TTC549 (cell line): ENCODE results near the gene STRA6.
"Not testable (repeated sequence)": the region's sequence is repeated elsewhere in the genome, so short reads cannot be mapped to it uniquely, and the experiment has no call there.

Source experiments
- FAIRE-seq: peaks from 2 replicates; lab custom pipeline; 2012; peaks lifted over from hg19 to GRCh38; lab: Jason Lieb, UNC

STRA6 gene

DNA sequence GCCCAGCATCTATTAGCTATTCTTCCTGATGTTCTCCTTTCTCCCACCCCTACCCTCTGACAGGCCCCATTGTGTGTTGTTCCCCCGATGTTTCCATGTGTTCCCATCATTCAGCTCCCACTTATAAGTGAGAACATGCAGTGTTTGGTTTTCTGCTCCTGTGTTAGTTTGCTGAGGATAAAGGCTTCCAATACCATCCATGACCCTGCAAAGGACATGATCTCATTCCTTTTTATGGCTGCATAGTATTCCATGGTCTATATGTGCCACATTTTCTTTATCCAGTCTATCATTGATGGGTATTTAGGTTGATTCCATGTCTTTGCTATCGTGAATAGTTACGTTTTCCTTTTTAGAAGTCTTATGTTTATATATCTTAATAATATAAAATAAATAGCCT, 42.2 kb downstream of the STRA6 start:
- not testable (repeated sequence) for FAIRE-seq

DNA sequence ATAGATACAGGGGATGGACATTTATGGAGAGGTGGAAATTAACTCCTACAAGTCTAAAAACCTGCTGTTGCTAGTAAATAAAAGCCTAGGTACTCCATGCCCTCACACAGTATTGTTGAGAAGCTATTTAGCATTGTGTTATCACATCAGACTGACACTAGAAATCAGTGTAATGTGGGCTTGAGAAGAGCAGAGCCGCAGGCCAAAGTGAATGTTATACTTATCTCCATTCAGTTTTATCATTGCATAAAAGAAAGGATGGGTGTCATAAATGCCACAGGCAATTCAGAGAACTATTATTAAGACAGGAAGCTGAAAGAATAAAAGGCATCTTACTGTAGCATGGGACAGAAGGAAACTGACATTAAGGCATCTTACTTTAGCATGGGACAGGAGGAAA, 42.8 kb downstream of the STRA6 start:
- no peak for FAIRE-seq

DNA sequence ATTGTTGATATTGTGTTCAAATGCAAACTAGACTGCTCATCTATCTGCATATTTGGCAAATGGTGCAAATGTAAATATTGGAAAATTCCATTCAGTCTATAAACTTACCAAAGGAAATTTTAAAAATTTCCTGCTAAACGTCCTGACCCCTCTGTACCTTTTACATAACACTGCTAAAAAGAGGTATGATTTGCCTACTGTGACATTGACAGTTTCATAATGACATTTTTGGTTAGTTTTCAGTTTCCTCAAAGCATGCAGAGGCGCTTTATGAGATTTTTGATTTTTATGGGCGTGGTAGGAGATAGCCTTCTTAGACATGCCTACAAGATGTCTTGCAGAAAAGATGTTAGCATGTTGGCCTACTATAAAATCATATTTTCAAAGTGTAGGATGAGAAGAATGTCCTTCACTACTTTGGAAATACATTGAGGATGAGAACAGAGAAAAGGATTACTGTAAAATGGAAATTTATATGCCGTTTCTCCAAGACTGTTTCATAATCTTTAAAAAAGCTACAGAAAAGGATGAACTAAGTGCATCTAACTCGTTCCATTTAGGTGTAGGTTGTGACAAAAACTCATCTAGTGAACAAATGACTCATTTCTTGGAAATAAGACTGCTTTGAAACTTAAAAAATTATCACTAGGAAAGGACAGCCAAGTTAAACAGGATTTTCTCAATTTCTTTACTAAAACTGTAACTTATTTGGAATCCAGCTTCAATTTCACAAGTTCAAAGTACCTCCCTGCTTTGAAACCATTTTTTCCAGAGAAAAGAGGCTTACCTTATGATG, 43.5 kb downstream of the STRA6 start:
- FAIRE-seq = no peak

DNA sequence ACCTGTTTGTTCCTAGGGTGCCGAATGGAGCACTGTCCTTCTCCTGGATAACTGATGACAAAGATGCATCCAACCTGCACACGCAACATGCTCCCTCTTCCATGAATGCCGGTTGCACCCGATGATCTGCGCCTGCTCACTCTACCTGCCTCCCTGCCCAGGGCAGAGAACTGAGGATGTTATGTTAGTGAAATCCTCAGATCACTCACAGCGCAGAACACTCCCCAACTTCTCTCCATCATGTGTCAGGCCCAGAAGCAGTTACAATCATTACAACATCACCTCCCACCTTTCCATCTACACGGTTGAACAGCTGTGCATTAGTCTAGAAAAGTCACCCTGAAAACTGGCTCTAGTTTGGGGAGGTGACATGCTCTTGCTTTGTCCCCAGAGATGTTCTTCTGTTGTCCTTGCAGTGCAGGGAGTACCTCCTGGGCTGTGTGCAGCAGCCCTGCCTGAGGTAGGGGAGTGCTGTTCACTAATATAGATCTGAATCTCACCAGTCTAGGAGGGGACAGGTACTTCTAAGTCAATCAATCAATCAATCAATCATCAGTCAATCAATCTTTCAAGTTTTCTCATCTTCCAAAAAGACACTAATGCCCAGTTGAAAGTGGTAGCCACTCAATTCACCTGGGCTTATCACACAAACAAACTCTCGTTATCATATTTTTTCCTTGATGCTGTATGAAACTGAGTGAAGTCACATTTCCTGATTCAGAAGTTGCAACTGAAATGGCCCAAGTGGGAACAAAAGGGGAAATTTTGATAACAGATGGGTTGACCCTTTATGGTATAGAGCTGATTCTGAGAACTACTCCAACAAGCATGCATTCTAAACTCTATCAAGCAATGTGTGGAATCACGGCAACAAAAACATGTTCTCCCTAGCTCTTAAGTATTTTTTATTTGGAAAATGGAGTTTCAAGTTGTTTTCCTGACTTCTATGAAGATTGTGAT, 44.4 kb downstream of the STRA6 start:
- FAIRE-seq = no peak

DNA sequence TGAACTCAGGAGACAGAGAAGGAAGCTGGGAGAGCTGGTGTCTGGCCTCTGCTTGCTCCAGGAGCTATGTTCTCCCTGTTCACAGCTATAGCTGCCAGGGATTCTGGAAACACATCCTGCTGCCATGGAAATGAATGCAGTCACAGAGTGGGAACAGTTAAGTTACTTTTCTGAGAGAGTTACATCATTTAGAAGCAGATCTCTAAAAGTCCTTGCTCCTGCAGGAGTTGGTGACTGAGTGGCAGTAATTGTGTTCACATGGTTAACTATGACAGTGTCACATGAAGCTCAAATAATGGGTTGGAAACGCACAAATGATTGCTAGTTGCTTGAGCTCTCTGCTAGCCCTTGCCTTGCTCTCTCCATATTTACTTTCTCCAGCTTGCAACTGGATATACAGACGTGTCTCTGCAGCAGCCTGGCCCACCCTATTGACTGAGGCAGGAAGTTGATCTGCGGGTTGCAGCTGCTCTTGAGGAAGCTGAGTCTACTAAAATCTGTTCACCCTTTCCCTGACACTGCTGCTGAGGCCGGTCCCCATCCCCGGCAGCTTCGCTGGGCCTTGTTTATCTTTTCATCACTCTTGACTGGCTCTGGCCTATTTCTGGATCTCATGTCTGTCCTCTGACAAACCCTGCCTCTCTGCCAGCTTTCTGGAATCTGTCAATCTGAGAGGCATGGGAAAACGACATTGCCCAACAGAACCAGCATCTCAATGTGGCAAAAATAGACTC, 45.7 kb downstream of the STRA6 start:
- FAIRE-seq = no peak

DNA sequence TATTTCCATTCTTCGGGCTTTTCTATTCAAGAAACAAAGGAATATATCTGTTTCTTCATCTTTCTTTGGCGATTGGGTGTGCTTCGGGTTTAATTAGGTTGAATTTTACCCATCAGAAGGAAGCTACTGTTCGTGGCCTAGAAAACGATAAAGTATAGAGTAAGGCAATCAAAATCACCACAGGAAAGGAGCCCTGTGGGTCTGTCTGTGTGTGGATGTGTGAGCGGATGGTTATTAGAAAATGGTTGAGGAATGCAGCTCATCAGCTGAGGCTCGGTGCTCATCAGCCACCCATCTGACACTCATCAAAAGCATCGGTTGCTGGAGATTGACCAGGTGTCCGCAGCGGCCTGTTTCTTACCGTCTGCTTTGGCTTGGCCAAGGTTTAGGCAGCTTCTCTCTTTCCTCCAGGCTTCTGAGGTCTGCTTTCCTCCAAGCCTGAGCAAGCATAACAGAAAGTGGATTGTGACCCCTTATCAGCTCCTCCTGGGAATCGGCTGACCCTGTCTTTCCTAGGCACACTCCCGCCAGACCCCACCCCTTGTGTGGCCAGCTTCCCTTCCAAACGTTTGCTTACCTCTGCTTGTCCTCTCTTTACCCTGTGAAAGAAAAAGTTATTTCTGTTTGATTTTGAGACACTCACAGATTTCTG, 46.7 kb downstream of the STRA6 start:
- no peak for FAIRE-seq

DNA sequence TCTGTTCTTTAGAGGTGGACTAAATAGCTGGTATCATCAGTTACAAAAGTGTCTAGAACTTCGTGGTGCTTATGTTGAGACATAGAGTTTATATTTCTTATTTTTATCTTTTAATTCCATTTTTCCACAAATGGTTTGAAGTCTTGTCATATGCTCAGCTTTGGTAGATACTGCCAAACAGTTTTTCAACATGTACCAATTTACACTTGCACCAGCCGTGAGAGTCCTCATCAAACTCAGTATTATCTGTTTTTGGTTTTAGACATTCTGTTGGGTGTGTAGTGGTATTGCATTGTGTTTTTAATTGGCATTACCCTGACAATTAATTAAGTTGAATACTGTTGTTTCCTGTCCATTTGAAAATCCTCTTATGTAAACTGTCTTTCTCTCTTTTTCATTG, 55.5 kb downstream of the STRA6 start:
- FAIRE-seq = no peak

DNA sequence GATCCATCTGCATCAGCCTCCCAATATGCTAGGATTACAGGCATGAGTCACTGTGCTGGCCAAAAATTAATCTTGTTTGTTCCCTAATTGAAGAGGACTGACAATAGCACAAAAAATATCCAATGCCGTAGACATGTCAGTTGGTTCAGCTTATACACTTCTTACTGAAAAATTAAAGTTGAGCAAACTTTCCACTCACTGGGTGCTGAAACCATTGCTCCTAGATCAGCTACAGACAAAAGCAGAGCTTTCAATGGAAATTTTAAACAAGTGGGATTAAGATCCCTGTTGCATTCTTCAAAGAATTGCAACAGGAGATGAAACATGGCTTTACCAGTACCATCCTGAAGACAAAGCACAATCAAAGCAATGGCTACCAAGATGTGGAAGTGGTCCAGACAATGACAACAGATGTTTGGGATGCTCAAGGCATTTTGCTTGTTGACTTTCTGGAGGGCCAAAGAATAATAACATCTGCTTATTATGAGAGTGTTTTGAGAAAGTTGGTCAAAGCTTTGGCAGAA, 56.2 kb downstream of the STRA6 start:
- FAIRE-seq = no peak

DNA sequence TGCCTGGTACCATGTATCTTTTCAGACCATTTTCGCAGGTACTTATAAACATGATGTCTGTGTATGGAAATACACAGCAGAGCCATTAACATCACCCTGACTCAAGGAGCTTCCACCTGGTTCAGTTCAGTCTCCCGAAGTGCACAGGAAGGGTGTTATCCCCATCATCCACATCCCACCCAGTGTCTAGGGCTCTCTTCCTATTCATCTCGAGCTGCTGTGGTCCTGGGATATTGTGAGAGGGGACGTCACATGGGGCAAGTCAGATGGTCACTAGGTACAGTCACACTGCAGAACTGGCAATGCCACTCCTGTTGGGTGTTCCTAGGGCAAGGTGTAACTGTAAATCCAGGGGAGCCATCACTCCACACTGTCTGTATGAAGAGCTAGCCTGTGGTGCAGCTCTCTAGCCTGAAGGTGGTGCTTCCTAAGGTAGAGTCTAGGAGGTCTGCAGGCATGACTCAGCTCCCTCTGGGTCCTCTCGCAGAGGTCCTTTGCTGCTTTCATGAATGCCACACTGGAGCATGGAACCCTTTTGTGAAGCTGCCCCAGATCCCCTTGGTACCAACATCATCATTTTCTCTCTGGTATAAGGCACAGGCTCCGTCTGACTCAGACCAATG, 58.3 kb downstream of the STRA6 start:
- FAIRE-seq = no peak

DNA sequence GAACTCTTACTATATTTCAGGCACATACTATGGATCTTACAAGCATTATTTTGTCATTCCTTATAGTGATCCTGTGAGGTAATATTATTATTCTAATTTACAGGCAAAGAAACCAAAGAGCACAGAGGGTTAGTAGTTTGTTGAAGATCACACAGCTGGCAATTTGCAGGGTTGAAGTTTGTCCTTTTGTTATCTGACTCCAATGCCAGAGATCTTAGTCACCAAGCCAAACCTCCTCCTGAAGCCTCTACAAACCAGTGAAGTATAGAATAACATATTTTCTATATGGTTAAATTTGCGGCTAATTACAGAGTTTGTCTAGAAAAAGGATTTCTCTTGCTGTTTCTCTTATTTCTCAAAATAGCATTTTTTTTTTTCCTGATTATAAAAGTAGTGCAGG, 61.0 kb downstream of the STRA6 start:
- no peak for FAIRE-seq

DNA sequence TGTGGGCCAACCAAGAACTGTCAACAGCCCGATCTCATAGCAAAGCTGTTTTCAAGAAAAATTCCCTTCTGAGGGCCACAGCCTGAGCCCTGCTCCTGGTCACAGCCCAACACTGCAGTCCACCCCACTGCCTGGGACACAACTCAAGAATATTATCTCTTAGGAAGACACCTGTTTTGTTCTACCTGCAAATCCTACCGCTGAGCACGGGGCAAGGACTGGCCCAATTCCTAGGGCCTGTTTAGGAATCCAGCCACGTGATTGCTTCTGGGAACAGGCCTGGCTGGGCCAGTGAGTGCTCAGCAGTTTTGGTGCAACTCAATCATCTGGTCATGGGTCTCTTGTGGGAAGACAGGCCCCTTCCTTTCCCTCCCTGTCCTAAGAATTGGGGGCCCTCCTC, 63.9 kb downstream of the STRA6 start:
- no peak for FAIRE-seq

DNA sequence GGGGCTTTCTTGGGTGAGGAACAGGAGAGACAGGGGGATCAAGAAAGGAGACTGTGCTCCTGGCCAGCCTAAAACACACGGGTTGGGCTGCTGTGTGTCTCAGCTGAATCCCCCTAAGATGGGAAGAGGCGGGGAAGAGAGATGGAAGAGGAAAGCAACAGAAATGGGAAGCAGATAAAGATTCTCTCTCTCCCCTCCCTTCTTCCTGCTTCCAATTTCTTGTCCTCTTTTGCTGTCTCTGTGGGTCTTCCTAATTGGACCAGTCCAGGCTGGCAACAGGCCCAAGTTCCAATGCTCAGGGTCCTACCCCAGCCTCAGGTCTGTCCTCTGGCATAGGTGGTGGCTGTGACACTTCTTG, 65.1 kb downstream of the STRA6 start:
- no peak for FAIRE-seq

DNA sequence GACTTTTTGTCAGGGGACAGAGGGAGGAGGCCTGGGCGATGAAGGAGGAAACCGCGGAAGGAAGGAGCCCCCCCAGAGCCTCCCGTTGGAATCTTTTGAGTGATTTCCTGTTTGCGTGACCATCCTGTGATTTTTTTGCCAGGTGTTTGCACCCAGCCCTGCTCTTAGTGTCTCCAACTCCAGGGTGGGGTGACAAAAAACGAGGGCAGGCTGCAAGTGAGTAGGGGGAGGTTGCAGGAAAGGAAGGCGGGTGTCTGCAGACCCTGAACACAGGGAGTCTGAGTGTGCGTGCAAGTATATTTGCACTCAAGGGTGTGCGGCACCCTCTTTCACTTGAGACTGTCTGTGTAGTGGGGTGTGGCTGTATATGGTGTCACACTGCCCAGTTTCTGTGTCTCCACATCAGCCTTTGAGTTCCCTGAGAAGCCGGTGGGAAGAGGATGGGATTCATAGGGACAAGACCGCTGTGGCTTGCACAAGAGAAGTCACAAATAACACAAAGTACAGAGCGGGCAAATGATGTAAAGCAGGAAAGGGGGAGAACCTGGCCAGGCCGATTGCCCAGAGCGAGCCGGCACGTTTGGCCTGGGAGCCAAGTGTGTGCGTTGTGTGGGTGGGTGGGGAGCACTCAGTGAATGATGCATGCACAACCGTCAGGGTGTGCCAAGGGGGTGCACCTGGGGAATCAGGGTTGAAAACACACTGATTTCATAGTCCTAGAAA, 65.6 kb downstream of the STRA6 start:
- FAIRE-seq = no peak

DNA sequence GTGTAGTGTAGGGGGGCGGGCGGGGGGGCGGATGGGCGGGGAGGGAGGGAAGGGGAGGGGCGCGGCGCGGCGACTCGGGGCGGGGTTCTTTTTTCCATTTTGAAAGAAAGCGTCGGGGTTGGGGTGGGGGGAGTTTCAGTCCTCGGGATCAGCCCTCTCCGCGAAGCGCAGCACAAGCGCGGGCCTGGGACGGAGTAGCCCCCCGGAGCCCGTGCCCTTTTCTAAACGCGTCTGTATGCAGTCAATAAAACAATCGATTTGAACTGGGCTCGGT, 66.1 kb downstream of the STRA6 start:
- no peak for FAIRE-seq

DNA sequence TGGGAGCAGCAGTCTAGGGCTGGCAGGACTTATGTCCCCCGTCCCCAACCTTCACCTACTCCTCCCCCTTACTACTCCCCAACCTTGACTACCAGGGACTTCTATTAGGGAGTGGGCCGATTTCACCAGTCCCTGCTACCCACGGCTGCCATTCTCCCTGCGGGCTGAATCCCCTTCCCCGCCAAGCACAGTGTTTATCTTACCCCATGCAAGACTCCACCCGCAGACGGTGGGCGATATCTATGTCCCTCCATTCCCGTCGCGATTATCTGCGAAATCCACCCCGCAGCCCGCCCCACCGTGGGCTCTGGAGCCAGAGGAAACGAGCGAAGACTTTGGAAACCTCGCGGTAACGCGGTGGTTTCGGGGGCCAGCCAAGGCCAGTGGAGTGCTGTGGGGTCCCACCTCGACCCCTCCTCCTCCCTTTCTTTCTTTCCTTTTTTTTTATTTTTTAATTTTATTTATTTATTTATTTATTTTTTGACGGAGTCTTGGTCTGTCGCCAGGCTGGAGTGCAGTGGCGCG, 67.5 kb downstream of the STRA6 start:
- no peak for FAIRE-seq

DNA sequence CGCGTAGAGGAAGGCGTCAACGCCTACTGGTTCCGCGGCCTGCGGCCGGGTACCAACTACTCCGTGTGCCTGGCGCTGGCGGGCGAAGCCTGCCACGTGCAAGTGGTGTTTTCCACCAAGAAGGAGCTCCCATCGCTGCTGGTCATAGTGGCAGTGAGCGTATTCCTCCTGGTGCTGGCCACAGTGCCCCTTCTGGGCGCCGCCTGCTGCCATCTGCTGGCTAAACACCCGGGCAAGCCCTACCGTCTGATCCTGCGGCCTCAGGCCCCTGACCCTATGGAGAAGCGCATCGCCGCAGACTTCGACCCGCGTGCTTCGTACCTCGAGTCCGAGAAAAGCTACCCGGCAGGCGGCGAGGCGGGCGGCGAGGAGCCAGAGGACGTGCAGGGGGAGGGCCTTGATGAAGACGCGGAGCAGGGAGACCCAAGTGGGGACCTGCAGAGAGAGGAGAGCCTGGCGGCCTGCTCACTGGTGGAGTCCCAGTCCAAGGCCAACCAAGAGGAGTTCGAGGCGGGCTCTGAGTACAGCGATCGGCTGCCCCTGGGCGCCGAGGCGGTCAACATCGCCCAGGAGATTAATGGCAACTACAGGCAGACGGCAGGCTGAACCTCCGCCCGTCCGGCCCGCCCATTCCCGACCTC, 68.1 kb downstream of the STRA6 start:
- FAIRE-seq = no peak

DNA sequence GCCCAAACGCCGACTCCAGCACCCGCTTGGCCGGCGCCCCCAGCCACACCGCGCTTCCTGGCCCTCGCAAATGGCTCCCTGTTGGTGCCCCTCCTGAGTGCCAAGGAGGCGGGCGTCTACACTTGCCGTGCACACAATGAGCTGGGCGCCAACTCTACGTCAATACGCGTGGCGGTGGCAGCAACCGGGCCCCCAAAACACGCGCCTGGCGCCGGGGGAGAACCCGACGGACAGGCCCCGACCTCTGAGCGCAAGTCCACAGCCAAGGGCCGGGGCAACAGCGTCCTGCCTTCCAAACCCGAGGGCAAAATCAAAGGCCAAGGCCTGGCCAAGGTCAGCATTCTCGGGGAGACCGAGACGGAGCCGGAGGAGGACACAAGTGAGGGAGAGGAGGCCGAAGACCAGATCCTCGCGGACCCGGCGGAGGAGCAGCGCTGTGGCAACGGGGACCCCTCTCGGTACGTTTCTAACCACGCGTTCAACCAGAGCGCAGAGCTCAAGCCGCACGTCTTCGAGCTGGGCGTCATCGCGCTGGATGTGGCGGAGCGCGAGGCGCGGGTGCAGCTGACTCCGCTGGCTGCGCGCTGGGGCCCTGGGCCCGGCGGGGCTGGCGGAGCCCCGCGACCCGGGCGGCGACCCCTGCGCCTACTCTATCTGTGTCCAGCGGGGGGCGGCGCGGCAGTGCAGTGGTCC, 68.7 kb downstream of the STRA6 start:
- no peak for FAIRE-seq

DNA sequence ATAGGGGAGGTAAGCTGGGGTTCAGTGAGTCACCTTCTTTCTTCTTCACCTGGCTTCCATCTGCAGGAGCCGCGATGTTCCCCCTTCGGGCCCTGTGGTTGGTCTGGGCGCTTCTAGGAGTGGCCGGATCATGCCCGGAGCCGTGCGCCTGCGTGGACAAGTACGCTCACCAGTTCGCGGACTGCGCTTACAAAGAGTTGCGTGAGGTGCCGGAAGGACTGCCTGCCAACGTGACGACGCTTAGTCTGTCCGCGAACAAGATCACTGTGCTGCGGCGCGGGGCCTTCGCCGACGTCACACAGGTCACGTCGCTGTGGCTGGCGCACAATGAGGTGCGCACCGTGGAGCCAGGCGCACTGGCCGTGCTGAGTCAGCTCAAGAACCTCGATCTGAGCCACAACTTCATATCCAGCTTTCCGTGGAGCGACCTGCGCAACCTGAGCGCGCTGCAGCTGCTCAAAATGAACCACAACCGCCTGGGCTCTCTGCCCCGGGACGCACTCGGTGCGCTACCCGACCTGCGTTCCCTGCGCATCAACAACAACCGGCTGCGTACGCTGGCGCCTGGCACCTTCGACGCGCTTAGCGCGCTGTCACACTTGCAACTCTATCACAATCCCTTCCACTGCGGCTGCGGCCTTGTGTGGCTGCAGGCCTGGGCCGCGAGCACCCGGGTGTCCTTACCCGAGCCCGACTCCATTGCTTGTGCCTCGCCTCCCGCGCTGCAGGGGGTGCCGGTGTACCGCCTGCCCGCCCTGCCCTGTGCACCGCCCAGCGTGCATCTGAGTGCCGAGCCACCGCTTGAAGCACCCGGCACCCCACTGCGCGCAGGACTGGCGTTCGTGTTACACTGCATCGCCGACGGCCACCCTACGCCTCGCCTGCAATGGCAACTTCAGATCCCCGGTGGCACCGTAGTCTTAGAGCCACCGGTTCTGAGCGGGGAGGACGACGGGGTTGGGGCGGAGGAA, 69.6 kb downstream of the STRA6 start:
- FAIRE-seq = no peak
